Myocyte (in vitro differentiated cells): ENCODE data around the gene UBA7. TPM values are rescaled to one million over a fixed set of nuclear protein-coding genes. Genes with fewer than 3 reads are reported as not detected.

ENCODE experiments used
- microRNA-seq: library from miRNA; unstranded; fragments of <30 nt; microRNA quantifications from one replicate; pipeline ENCODE4, GENCODE V29; 2016
- total RNA-seq: library from RNA; depleted of rRNA; stranded (reverse); fragments of >200 nt; gene quantifications from 2 replicates; pipeline ENCODE4 v1.2.3, GENCODE V29; 2014

UBA7 gene
- total RNA-seq, 1 donor from 2014 or later, result 24.8 TPM

Small RNA genes lying within 50 kb of the gene (microRNA-seq; reads per million reads assigned to microRNA genes)
- not detected for gene MIR5193

Other genes with a start within 250 kb of the UBA7 start
- 121 and 124 TPM in 2 replicates for gene APEH, start 139.6 kb downstream of the UBA7 start, total RNA-seq
- gene MST1, start 124.5 kb downstream of the UBA7 start, total RNA-seq, result 10.8 and 15.7 TPM in 2 replicates
- gene RNF123, start 124.4 kb downstream of the UBA7 start, total RNA-seq, result 50.7 and 57.5 TPM in 2 replicates
- 1.3 and 1.8 TPM in 2 replicates for gene AMIGO3, start 94.3 kb downstream of the UBA7 start, total RNA-seq
- gene GMPPB, start 90.0 kb downstream of the UBA7 start, total RNA-seq, result 21.9 and 30.0 TPM in 2 replicates
- 27.1 and 30.2 TPM in 2 replicates for gene IP6K1, start 27.4 kb downstream of the UBA7 start, total RNA-seq
- gene CDHR4, start 14.1 kb downstream of the UBA7 start, total RNA-seq, result 0.19 TPM in 1 of 2 replicates, not detected in the other
- 1.8 and 4.3 TPM in 2 replicates for gene INKA1, start 10.7 kb downstream of the UBA7 start, total RNA-seq
- gene TRAIP, start 42.6 kb upstream of the UBA7 start, total RNA-seq, result 0.91 and 1.2 TPM in 2 replicates
- gene CAMKV, start 56.0 kb upstream of the UBA7 start, total RNA-seq, result not detected in 2 replicates
- gene MST1R, start 89.9 kb upstream of the UBA7 start, total RNA-seq, result 0.27 TPM in 1 of 2 replicates, not detected in the other
- gene MON1A, start 115.9 kb upstream of the UBA7 start, total RNA-seq, result 14.7 and 19.8 TPM in 2 replicates
- 48.8 and 56.7 TPM in 2 replicates for gene RBM6, start 126.2 kb upstream of the UBA7 start, total RNA-seq